SJSA1 (cell line): ENCODE measurements around the gene PLP2. TPM values are rescaled to one million over a fixed set of nuclear protein-coding genes. Genes with fewer than 3 reads are reported as not detected.
A peak's percentile ranks its signal among the peaks of the same experiment; 100 is the strongest.

ENCODE experiments used
- DNase-seq, 2 experiments: peaks; one replicate each; pipeline ENCODE4 v3.0.0-alpha.2; 2015 to 2020; ENCODE audit warnings: low spot score in 2 of 2, low read depth in 1 of 2
- H3K27ac ChIP-seq: fragments of 250-450 bp; sonication (Bioruptor Pico); 2 replicates; pipeline ENCODE4 v1.5.1; 2020; ENCODE audit warnings: mild to moderate bottlenecking, moderate library complexity
- H3K27me3 ChIP-seq: fragments of 250-450 bp; sonication (Bioruptor Pico); replicated peaks from 2 replicates; pipeline ENCODE4 v1.5.1; 2020; ENCODE audit warnings: mild to moderate bottlenecking, moderate library complexity
- H3K36me3 ChIP-seq: fragments of 250-450 bp; sonication (Bioruptor Pico); 2 replicates; pipeline ENCODE4 v1.5.1; 2020; ENCODE audit warnings: mild to moderate bottlenecking
- H3K4me1 ChIP-seq: fragments of 250-450 bp; sonication (Bioruptor Pico); replicated peaks from 2 replicates; pipeline ENCODE4 v1.6.1; 2021; ENCODE audit warnings: mild to moderate bottlenecking
- H3K4me3 ChIP-seq: fragments of 250-450 bp; sonication (Bioruptor Pico); 2 replicates; pipeline ENCODE4 v1.5.1; 2020; ENCODE audit warnings: mild to moderate bottlenecking
- H3K9me3 ChIP-seq: fragments of 250-450 bp; sonication (Bioruptor Pico); replicated peaks from 2 replicates; pipeline ENCODE4 v1.5.1; 2020; ENCODE audit warnings: mild to moderate bottlenecking
- total RNA-seq: library from RNA; depleted of rRNA; stranded (reverse); fragments of >200 nt; shearing (Covaris generic); gene quantifications from 2 replicates; pipeline ENCODE4 v1.2.3, GENCODE V29; 2014

Gene PLP2
- total RNA-seq, 1 experiment from 2014 or later: 63.8 TPM

GRCh38 chrX:49186125-49187027, 14.7 kb downstream of the PLP2 start, which contains the start of gene PRICKLE3:
Gene PRICKLE3, minus strand, starts transcription at chrX:49186373. Its CDS starts 76 bp downstream, at chrX:49186297.
- peak within 1 kb of the TSS; percentile 55 for H3K4me3 ChIP-seq
- peaks cover 19% of the 10 kb centered on the region for H3K4me1 ChIP-seq
- H3K27ac ChIP-seq: no peak within 1 kb of the TSS
- H3K36me3 ChIP-seq: peaks cover 6% of the 10 kb centered on the region
- no peaks in the 10 kb centered on the region for H3K9me3 ChIP-seq
- H3K27me3 ChIP-seq: no peaks in the 10 kb centered on the region
- DNase-seq: peak; percentile 55 to 78

- Histone ChIP-seq H3K4me1 (peaks cover 19% of the 10 kb centered on the region), H3K27ac (no peak overlapping the region), H3K36me3 (peaks cover 6% of the 10 kb centered on the region), H3K27me3 (no peaks in the 10 kb centered on the region), H3K9me3 (no peaks in the 10 kb centered on the region), H3K4me3 (no peak overlapping the region)
- DNase-seq: no peak
These were observed 15.3 kb downstream of the PLP2 start for GRCh38 chrX:49187028-49187394.

DNA sequence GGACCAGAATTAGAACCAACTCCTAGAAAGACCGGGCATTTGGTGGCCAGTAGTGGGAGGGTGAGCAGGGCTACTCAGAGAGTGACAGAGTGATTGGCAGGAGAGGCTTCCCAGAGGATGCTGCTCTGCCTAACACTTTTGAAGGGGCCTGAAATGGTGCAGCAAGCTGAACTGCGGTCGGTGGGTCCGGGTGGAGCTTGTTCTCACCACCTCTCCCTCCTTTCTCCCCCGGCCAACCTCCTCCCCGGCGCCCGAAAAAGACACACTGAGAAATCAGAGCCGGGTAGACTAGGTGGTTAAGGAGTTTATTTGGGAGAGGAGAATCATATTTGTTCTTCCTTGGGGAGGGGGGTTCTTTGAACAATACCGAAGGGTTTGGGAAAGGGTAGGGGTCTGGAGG, 15.8 kb downstream of the PLP2 start:
- Histone ChIP-seq H3K4me3 (no peak overlapping the region), H3K27ac (no peak overlapping the region), H3K9me3 (no peaks in the 10 kb centered on the region), H3K36me3 (peaks cover 6% of the 10 kb centered on the region), H3K4me1 (peaks cover 19% of the 10 kb centered on the region), H3K27me3 (no peaks in the 10 kb centered on the region)
- DNase-seq: no peak

DNA sequence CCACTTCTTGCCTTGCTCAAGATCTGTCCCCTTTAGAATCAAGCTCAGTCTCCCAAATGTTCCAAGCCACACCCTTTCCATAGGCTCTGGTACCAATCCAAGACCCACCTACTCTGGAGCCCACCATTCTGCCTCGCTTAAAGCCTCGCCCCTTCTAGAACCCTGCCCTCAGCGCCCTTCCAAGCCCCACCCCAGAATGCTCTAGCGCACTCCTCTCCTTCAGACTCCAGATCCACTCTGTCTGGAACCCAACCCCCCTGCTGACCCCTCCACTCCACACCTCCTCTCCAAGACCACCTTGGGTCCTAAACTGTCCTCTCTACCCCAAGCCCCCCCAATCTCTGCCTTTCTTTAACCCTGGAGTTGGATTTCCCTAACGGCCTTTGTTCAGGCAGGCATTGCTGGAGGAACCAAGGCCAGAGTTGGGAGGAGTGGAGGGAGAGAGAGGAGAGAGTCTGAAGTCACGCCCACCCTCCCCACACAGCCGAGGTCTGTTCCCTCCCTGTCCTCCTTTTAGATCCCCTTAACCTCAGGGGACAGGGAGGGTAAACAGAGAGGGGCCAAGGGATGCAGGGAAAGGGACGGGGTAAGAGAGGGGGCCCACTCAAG, 16.9 kb downstream of the PLP2 start:
- Histone ChIP-seq H3K36me3 (peaks cover 4% of the 10 kb centered on the region), H3K27ac (no peak overlapping the region), H3K9me3 (no peaks in the 10 kb centered on the region), H3K27me3 (no peaks in the 10 kb centered on the region), H3K4me1 (peaks cover 19% of the 10 kb centered on the region), H3K4me3 (no peak overlapping the region)
- no peak for DNase-seq

DNA sequence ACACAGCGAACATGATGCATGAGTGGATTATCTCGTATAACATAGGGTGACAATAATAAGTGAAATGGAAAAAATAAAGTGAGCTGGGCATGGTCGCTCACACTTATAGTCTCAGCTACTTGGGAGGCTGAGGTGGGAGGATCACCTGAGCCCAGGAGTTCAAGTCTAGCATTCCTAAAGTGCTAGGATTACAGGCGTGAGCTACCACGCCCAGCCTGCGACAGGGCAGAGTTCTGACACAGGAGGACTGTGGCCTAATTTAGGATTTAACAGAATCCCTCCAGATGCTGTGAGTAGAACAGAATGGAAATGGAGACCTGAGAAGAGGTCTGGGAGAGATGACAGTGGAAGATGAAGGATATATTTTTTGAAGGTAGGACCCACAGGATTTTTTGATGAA, 17.9 kb downstream of the PLP2 start:
- Histone ChIP-seq H3K27ac (no peak overlapping the region), H3K36me3 (no peaks in the 10 kb centered on the region), H3K4me1 (peaks cover 12% of the 10 kb centered on the region), H3K27me3 (no peaks in the 10 kb centered on the region), H3K4me3 (peak overlapping the region; percentile 48), H3K9me3 (no peaks in the 10 kb centered on the region)
- no peak for DNase-seq

GRCh38 chrX:49190821-49191573, 19.3 kb downstream of the PLP2 start:
- Histone ChIP-seq H3K4me1 (peaks cover 6% of the 10 kb centered on the region), H3K36me3 (no peaks in the 10 kb centered on the region), H3K4me3 (peak overlapping the region; percentile 57), H3K27me3 (no peaks in the 10 kb centered on the region), H3K9me3 (no peaks in the 10 kb centered on the region), H3K27ac (peak overlapping the region; percentile 66)
- DNase-seq: peak; percentile 94 to 98

DNA sequence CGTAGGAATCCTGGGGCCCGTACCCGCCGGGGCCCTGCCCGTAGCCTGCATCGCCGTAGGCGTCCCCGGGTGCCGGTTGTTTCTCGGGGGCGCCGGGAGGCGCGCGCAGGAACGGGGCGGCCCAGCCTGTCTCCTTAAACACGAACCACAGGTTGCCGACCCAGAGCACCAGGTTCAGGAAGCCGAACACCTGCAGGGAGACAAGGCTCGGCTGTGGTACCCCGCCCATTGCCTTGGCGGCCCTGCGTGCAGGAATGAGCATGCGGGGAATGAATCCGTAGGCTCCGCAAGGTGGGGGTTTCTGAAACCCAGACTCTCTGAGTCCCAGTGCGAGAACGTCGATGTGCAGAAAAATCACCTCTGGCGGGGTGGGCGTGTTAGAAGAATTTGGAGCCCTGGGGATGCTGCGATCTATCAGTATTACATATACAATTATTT, 19.9 kb downstream of the PLP2 start:
- H3K4me3 ChIP-seq: peak overlapping the region; percentile 57
- no peak overlapping the region for H3K27ac ChIP-seq
- no peaks in the 10 kb centered on the region for H3K9me3 ChIP-seq
- DNase-seq: no peak
- no peaks in the 10 kb centered on the region for H3K36me3 ChIP-seq
- H3K27me3 ChIP-seq: no peaks in the 10 kb centered on the region
- no peaks in the 10 kb centered on the region; the same call in 1 of the 2 replicates for H3K4me1 ChIP-seq

- H3K27ac ChIP-seq: no peak overlapping the region
- H3K4me1 ChIP-seq: no peaks in the 10 kb centered on the region
- H3K4me3 ChIP-seq: no peak overlapping the region
- no peaks in the 10 kb centered on the region for H3K36me3 ChIP-seq
- no peak for DNase-seq
- H3K27me3 ChIP-seq: no peaks in the 10 kb centered on the region
- no peaks in the 10 kb centered on the region for H3K9me3 ChIP-seq
These were observed 21.1 kb downstream of the PLP2 start for GRCh38 chrX:49192722-49193328.

GRCh38 chrX:49193542-49193964, 21.9 kb downstream of the PLP2 start:
- Histone ChIP-seq H3K27me3 (no peaks in the 10 kb centered on the region), H3K27ac (no peak overlapping the region), H3K9me3 (no peaks in the 10 kb centered on the region), H3K4me3 (no peak overlapping the region), H3K36me3 (no peaks in the 10 kb centered on the region), H3K4me1 (no peaks in the 10 kb centered on the region)
- DNase-seq: no peak

GRCh38 chrX:49197543-49198087, 25.9 kb downstream of the PLP2 start:
- Histone ChIP-seq H3K36me3 (no peaks in the 10 kb centered on the region), H3K27me3 (no peaks in the 10 kb centered on the region)

DNA sequence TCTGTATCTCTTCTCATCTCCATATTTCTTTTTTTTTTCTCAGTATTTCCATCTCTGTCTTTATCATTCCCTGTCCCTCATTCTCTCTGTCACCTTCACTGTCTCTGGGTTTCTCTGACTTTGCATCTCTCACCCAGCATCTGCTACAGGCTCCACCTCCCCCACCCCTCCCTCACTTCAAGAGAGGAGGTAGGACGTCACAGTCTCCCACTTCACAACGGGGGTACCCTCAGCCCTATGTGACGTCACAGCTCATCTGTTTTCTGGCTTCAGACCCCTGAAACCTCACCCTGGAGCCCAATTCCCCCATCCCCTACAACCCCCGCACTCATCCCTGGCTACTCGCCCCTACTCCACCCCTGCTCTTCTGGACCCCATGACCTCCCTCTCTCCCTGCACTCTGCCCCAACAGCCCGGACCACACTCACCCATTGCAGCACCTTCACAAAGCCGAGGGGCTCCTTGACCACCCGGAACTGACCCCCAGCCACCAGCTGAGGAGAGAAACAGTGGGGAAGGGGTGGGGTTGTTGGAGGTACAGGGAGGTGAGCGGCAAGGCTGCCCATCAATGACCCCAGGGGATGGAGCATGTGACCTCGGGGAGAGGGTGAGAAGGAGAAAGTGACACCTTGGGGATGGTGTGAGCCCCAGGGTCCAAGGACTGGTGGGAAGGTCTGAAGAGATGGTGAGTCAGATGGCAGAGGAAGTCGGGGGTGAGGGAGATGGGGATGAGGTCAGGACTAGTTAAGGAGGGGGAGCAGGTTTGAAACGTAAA, 27.0 kb downstream of the PLP2 start:
- Histone ChIP-seq H3K4me3 (no peak overlapping the region), H3K9me3 (no peaks in the 10 kb centered on the region), H3K36me3 (no peaks in the 10 kb centered on the region), H3K27ac (no peak overlapping the region), H3K27me3 (no peaks in the 10 kb centered on the region), H3K4me1 (peaks cover 6% of the 10 kb centered on the region; the same call in 1 of the 2 replicates)
- no peak for DNase-seq

More at GRCh38 chrX:49197543-49198087, 25.9 kb downstream of the PLP2 start:
- Histone ChIP-seq H3K4me1 (peaks cover 6% of the 10 kb centered on the region; the same call in 1 of the 2 replicates), H3K27ac (no peak overlapping the region), H3K9me3 (no peaks in the 10 kb centered on the region), H3K4me3 (no peak overlapping the region)
- DNase-seq: no peak

- H3K4me1 ChIP-seq: peaks cover 6% of the 10 kb centered on the region; the same call in 1 of the 2 replicates
- H3K4me3 ChIP-seq: no peak overlapping the region
- H3K36me3 ChIP-seq: no peaks in the 10 kb centered on the region
- no peaks in the 10 kb centered on the region for H3K9me3 ChIP-seq
- DNase-seq: no peak
- H3K27me3 ChIP-seq: no peaks in the 10 kb centered on the region
- H3K27ac ChIP-seq: no peak overlapping the region
These were observed 27.6 kb downstream of the PLP2 start for GRCh38 chrX:49199315-49199595.
